CD14-positive monocyte (primary cell): ENCODE results near the gene TNFRSF8. TPM values are rescaled to one million over a fixed set of nuclear protein-coding genes. Genes with fewer than 3 reads are reported as not detected.

Source experiments
- DNase-seq, 3 donors: peaks; one replicate each; pipeline ENCODE4 v3.0.0-alpha.2; 2011 to 2022
- H2AFZ ChIP-seq: 2 replicates; pipeline ENCODE4 v1.6.0; 2012; ENCODE audit warnings: mild to moderate bottlenecking, low read depth, low read length, inconsistent platforms; ENCODE audit not compliant: insufficient read depth, poor library complexity, severe bottlenecking
- H3K27ac ChIP-seq, 2 donors: 1 replicate in 1 of 2; 2 replicates in 1 of 2; pipeline ENCODE4 v1.5.1; 2012 to 2013; ENCODE audit warnings: low read length in 2 of 2, control low read depth in 1 of 2, inconsistent platforms in 1 of 2, low read depth in 1 of 2, mild to moderate bottlenecking in 1 of 2
- H3K27me3 ChIP-seq, 2 donors: one replicate each; pipeline versions ENCODE4 v1.6.0 to v1.6.1; 2011 to 2013; ENCODE audit warnings: low read length in 2 of 2; ENCODE audit not compliant: control insufficient read depth in 2 of 2, insufficient read depth in 2 of 2
- H3K36me3 ChIP-seq, 2 donors: replicated peaks in 1 of 2; 1 replicate in 1 of 2; 2 replicates in 1 of 2; pipeline versions ENCODE4 v1.5.1 to v1.6.1; 2012 to 2013; ENCODE audit warnings: low read length in 2 of 2, control low read depth in 1 of 2, inconsistent platforms in 1 of 2, mild to moderate bottlenecking in 1 of 2; ENCODE audit not compliant: insufficient read depth in 2 of 2, control insufficient read depth in 1 of 2
- H3K4me1 ChIP-seq, 2 donors: 1 replicate in 1 of 2; 2 replicates in 1 of 2; pipeline versions ENCODE4 v1.5.1 to v1.6.1; 2012 to 2013; ENCODE audit warnings: low read length in 2 of 2, control low read depth in 1 of 2, inconsistent platforms in 1 of 2, mild to moderate bottlenecking in 1 of 2, moderate library complexity in 1 of 2; ENCODE audit not compliant: insufficient read depth in 2 of 2, control insufficient read depth in 1 of 2
- H3K4me2 ChIP-seq: replicated peaks from 2 replicates; pipeline ENCODE3; 2012; ENCODE audit warnings: low read length, moderate library complexity, mild to moderate bottlenecking; ENCODE audit not compliant: poor library complexity, severe bottlenecking; ENCODE audit errors: extremely low read depth
- H3K4me3 ChIP-seq, 3 experiments: fragments of 200-600 bp in 1 of 3; sonication (generic) in 1 of 3; replicated peaks in 1 of 3; 1 replicate in 2 of 3; 2 replicates in 1 of 3; pipeline ENCODE4 v1.5.1; 2011 to 2013; ENCODE audit warnings: low read length in 3 of 3, mild to moderate bottlenecking in 3 of 3, control low read depth in 2 of 3, low read depth in 2 of 3, inconsistent platforms in 1 of 3, moderate library complexity in 1 of 3
- H3K79me2 ChIP-seq: 2 replicates; pipeline ENCODE4 v1.6.0; 2012; ENCODE audit warnings: mild to moderate bottlenecking, control low read depth, inconsistent platforms, low read length, moderate library complexity; ENCODE audit not compliant: insufficient read depth
- H3K9ac ChIP-seq: 2 replicates; pipeline ENCODE4 v1.6.0; 2017; ENCODE audit warnings: low read length, mild to moderate bottlenecking; ENCODE audit not compliant: insufficient read depth, poor library complexity, severe bottlenecking
- H3K9me3 ChIP-seq, 2 donors: replicated peaks in 1 of 2; 1 replicate in 1 of 2; 2 replicates in 1 of 2; pipeline versions ENCODE4 v1.5.1 to v1.6.1; 2012 to 2013; ENCODE audit warnings: low read length in 2 of 2, control low read depth in 1 of 2; ENCODE audit not compliant: control insufficient read depth in 1 of 2, insufficient read depth in 1 of 2
- H4K20me1 ChIP-seq: 2 replicates; pipeline ENCODE4 v1.6.0; 2012; ENCODE audit warnings: mild to moderate bottlenecking, low read length, control low read depth, moderate library complexity; ENCODE audit not compliant: insufficient read depth
- H3K27ac Mint-ChIP-seq, 7 donors: one replicate each; pipeline ENCODE4 v1.8.0; 2020; ENCODE audit warnings: mild to moderate bottlenecking in 7 of 7, mixed read lengths in 7 of 7, moderate library complexity in 6 of 7, inconsistent platforms in 2 of 7
- H3K27me3 Mint-ChIP-seq, 3 donors: one replicate each; pipeline ENCODE4 v1.8.0; 2021 to 2022; ENCODE audit warnings: low read depth in 3 of 3, mild to moderate bottlenecking in 3 of 3, mixed read lengths in 3 of 3, moderate library complexity in 3 of 3, inconsistent platforms in 1 of 3
- H3K36me3 Mint-ChIP-seq, 2 donors: one replicate each; pipeline ENCODE4 v1.8.0; 2020; ENCODE audit warnings: mixed read lengths in 2 of 2, inconsistent platforms in 1 of 2, mild to moderate bottlenecking in 1 of 2
- H3K4me1 Mint-ChIP-seq: one replicate; pipeline ENCODE4 v1.8.0; 2020; ENCODE audit warnings: mild to moderate bottlenecking, mixed read lengths
- H3K4me3 Mint-ChIP-seq, 2 donors: one replicate each; pipeline ENCODE4 v1.8.0; 2020; ENCODE audit warnings: mild to moderate bottlenecking in 2 of 2, mixed read lengths in 2 of 2, moderate library complexity in 1 of 2
- H3K9me3 Mint-ChIP-seq, 7 donors: one replicate each; pipeline ENCODE4 v1.8.0; 2020 to 2022; ENCODE audit warnings: mixed read lengths in 7 of 7, mild to moderate bottlenecking in 6 of 7, moderate library complexity in 6 of 7, inconsistent platforms in 2 of 7
- CTCF ChIP-seq: fragments of 200-600 bp; IDR thresholded peaks from one replicate; pipeline ENCODE4 v1.8.0; 2022; ENCODE audit warnings: antibody characterized with exemption, mild to moderate bottlenecking
- WGBS: methylation state at CpG from one replicate; pipeline ENCODE4 v1.1.5; 2013; ENCODE audit warnings: missing lambda C conversion rate; ENCODE audit not compliant: insufficient coverage; 5-methylcytosine and 5-hydroxymethylcytosine counted together
- intact Hi-C, 2 donors: fragments of 100-400 bp; cut with micrococcal nuclease; formaldehyde crosslinking; loops; one replicate each; pipeline versions ENCODE4 v1.15.0 to v1.15.1; 2023
- polyA plus RNA-seq, 3 donors: library from polyadenylated mRNA; depleted of rRNA in 1 of 3; unstranded in 2 of 3; stranded (reverse) in 1 of 3; fragments of 300-500 nt in 2 of 3; fragments of >200 nt in 1 of 3; fragmentation: Illumina TruSeq in 2 of 3; gene quantifications; 1 replicate in 2 of 3; 2 replicates in 1 of 3; pipeline ENCODE4 v1.2.3, GENCODE V29; 2012 to 2021

Gene TNFRSF8
- polyA plus RNA-seq, 3 donors: 10.9 to 11.9 (median 11.8) TPM

- Histone ChIP-seq H3K27me3 (no peaks in the 10 kb centered on the region), H3K27ac (no peak overlapping the region), H3K9ac (no peak overlapping the region), H3K36me3 (no peaks in the 10 kb centered on the region), H4K20me1 (no peaks in the 10 kb centered on the region), H2AFZ (no peak overlapping the region), H3K4me3 (no peak overlapping the region), H3K9me3 (no peaks in the 10 kb centered on the region), H3K4me2 (no peak overlapping the region), H3K79me2 (no peaks in the 10 kb centered on the region), H3K4me1 (peaks cover 5 to 10% of the 10 kb centered on the region in 2 donors)
- Mint-ChIP-seq H3K27me3 (peaks cover 3 to 5% (median 3%) of the 10 kb centered on the region in 3 donors), H3K27ac (no peak overlapping the region), H3K36me3 (no peaks in the 10 kb centered on the region), H3K9me3 (peaks cover 0 to 2% (median 0%) of the 10 kb centered on the region in 7 donors), H3K4me1 (peaks cover 12% of the 10 kb centered on the region), H3K4me3 (no peak overlapping the region)
- WGBS: 91% methylated on average over 12 of the region's 14 CpGs
- TF ChIP-seq CTCF: no peak
- intact Hi-C loops: no loop called here
- no peak for DNase-seq
Measured at GRCh38 chr1:12052997-12053686, 10.0 kb upstream of the TNFRSF8 start.

GRCh38 chr1:12053752-12054548 is 9.2 kb upstream of the TNFRSF8 start:
- H3K27me3 Mint-ChIP-seq: peaks cover 0 to 8% (median 3%) of the 10 kb centered on the region in 3 donors
- Histone ChIP-seq H3K36me3 (no peaks in the 10 kb centered on the region), H4K20me1 (no peaks in the 10 kb centered on the region), H3K9ac (no peak overlapping the region), H3K79me2 (no peaks in the 10 kb centered on the region), H3K27ac (no peak overlapping the region), H2AFZ (no peak overlapping the region), H3K4me3 (no peak overlapping the region), H3K4me2 (no peak overlapping the region), H3K4me1 (peaks cover 5 to 10% of the 10 kb centered on the region in 2 donors), H3K9me3 (no peaks in the 10 kb centered on the region), H3K27me3 (no peaks in the 10 kb centered on the region)
- H3K27ac Mint-ChIP-seq: no peak overlapping the region
- peaks cover 12% of the 10 kb centered on the region for H3K4me1 Mint-ChIP-seq
- intact Hi-C loops: no loop called here
- TF ChIP-seq CTCF: no peak
- no peaks in the 10 kb centered on the region for H3K36me3 Mint-ChIP-seq
- 87% methylated on average over 8 of the region's 13 CpGs for WGBS
- H3K9me3 Mint-ChIP-seq: peaks cover 0 to 4% (median 0%) of the 10 kb centered on the region in 7 donors
- DNase-seq: no peak
- H3K4me3 Mint-ChIP-seq: no peak overlapping the region
